Fibroblast of lung (primary cell): ENCODE measurements around the gene SLC66A1.

Experiments used
- CTCF ChIP-seq, 2 donors: IDR thresholded peaks in 1 of 2; conservative IDR thresholded peaks in 1 of 2; 1 replicate in 1 of 2; 2 replicates in 1 of 2; pipeline ENCODE4 v1.5.1; 2011 to 2012; ENCODE audit warnings: low read length in 2 of 2, control low read depth in 1 of 2, inconsistent platforms in 1 of 2, low read depth in 1 of 2, mild to moderate bottlenecking in 1 of 2
- EZH2 ChIP-seq: IDR thresholded peaks from 2 replicates; pipeline ENCODE4 v1.5.1; 2012; ENCODE audit warnings: low read length, control low read depth, mild to moderate bottlenecking; ENCODE audit errors: missing control alignments

GRCh38 chr1:19368964-19369363 is 56.8 kb downstream of the SLC66A1 start:
- no peak for TF ChIP-seq EZH2
- TF ChIP-seq CTCF (conservative IDR thresholded peaks at IDR 0.05 in 1 of 2, IDR thresholded peaks at IDR 0.05 in 1 of 2; ENCODE audit: low read depth in 1 of 2, low read length in 2 of 2): no peak
